GM19372 (cell line): ENCODE data around the gene PRDM5.
A peak's percentile ranks its signal among the peaks of the same experiment; 100 is the strongest.
"Not testable (repeated sequence)": the region's sequence is repeated elsewhere in the genome, so short reads cannot be mapped to it uniquely, and the experiment has no call there.

Source experiments
- ATAC-seq: cut with Tn5 transposase; IDR thresholded peaks from one replicate; pipeline ENCODE4 v1.9.1; 2021; ENCODE audit warnings: mild to moderate bottlenecking, low read depth, moderate library complexity; ENCODE audit not compliant: unreplicated experiment

PRDM5 gene

DNA sequence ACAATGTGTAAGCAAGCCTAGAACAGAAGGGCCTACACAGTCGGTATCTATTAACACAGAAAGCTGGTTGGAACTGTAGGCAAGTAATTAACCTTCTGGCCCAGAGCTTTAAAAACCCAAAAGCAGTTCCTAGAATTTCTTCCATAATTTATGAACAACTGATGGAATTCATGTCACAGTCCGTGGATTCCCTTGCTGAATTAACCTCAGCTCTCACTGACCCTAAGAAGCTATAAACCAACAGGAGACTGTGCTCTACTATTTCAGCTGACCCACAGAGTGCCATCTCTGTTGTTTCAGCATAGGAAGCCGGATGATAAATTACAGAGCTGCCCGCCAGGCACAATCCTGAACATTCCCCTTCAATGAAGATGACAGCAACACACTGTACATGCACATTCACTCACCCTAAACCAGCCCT lies 157.3 kb downstream of the PRDM5 start:
- ATAC-seq, result no peak

DNA sequence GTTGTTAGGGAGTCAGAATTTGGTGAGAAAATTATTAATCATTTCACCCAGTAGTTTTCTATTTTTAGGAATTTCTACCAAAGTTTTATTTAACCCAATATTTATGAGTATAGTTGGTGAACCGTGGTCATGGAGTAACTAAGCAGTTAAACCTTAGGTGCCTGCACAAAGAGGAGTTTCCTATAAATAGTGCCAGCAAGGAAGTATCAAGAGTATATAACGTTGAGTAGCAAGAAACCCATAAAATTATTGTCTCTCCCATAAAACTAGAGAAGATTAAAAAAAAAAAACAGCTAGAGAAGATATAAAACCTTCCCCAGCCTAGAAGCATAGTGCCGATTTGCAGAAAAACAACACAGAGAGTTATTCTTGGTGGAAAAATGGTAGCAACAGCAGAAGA lies 158.9 kb downstream of the PRDM5 start:
- no peak for ATAC-seq

GRCh38 chr4:120761070-120761469 lies 161.5 kb downstream of the PRDM5 start:
- ATAC-seq, result no peak

DNA sequence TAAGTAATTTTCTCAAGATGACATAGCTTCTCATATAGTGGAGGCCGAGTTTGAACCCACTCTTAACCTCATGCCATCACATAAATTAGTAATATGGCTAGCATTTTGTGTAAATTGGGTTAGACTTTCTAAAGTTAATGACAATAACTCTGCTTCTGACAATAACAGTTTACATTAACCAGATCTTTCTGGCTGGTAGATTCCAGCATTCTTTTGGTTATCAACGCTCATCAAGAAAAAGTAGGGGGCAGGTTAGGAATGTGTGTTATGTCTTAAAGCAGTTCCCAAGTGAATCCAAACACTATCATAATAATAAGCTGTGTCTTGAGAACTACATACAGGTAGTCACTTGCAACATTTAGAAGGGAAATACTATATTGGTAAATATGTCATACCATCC lies 162.5 kb downstream of the PRDM5 start:
- no peak for ATAC-seq

DNA sequence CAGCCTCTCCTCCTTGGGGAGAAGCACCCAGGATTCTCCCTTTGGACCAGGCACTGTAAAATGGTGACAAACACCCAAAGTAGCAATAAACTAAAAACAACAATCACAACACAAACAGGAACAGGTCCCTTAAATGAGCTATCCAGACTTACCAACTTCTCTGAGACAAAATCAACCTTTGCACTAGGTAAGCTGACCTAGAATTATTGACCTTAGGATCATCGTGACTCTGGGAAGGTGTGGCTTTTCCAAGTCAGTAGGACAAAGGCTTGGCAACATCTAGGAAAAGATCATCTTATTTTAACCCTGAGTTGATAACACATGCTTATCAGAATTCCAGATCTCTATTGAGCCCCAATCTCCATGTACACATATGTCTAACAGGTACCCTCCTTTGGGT lies 166.7 kb downstream of the PRDM5 start:
- ATAC-seq, result no peak

GRCh38 chr4:120754590-120754989 lies 167.9 kb downstream of the PRDM5 start:
- no peak for ATAC-seq

GRCh38 chr4:120753854-120754253 lies 168.7 kb downstream of the PRDM5 start:
- ATAC-seq, result no peak

- no peak for ATAC-seq
Observed at GRCh38 chr4:120750152-120750525, 172.4 kb downstream of the PRDM5 start.

DNA sequence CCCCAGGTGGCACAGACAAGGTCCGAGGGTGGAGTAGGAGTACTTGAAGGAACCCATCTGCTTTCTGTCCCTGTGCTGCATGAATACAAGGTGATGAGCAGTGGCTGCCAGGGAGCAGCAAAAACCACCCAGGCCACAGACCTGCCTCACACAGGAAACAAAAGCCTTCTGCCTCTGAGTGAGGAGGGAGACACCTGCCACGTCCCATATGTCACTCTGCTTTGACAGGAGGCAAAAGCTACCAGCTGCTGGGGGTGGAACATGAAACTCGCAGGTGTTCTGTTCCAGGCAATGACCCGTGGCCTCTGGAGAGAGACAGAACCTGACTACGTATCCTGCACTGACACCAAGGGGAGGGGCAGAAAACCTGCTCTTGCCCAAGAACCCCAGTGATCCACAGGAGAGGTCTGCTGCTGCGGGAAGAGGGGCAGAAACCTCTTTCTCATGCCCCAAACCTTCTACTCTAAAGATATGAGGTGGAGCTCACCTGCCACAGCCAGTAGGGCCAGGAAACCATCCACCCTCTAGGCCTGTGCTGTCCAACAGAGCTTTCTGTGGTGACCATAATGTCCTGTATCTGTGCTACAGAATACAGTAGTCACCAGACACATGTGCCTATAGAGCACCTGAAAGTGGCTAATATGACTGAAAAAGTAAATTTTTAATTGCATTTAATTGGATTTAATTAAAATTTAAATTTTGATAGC lies 172.9 kb downstream of the PRDM5 start:
- ATAC-seq, result peak; percentile 97

DNA sequence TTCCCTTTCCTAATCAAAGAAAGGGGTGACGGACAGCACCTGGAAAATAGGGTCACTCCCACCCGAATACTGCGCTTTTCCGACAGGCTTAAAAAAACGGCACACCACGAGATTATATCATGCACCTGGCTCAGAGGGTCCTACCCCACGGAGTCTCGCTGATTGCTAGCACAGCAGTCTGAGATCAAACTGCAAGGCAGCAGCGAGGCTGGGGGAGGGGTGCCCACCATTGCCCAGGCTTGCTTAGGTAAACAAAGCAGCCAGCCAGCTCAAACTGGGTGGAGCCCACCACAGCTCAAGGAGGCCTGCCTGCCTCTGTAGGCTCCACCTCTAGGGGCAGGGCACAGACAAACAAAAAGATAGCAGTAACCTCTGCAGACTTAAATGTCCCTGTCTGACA lies 180.9 kb downstream of the PRDM5 start:
- ATAC-seq, result not testable (repeated sequence)

- ATAC-seq, result no peak
Observed at GRCh38 chr4:120736312-120736711, 186.2 kb downstream of the PRDM5 start.

DNA sequence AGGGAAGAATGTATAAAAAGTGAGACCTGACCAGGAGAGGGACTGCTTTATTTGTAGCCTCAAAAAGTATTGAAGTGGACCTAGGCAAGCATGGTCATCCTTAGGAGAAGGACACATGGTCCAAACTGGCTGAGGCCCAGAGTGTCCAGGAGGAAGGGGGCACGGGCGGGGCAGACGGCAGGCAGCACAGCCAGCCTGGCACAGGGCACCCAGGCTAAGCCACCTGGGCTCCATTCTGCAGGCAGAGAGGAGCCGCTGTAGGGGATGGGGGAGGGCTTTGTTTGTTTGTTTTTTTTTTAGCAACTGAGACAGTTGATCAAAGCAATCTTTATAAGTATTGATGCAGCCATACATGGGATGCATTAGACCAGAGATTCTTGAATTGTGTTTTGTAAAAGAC lies 188.6 kb downstream of the PRDM5 start:
- ATAC-seq, result no peak

DNA sequence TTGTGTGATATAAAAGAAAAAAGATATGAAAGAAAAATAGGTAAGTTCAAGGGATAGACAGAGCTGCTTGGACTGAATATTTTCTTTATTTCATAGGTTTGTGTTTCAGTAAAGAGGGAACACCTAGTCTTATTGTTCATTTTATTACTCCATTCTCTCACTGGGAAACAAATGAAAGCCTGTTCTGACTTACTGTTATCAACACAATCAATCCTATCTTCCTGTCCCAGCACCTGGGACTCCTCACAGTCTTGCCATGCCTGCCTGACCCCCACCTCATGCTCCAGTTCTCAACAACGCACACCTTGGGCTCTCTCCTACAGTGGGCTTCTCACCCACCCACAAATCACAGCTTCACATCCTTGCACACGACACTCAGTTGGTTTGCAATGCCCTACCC lies 189.5 kb downstream of the PRDM5 start:
- ATAC-seq, result no peak

DNA sequence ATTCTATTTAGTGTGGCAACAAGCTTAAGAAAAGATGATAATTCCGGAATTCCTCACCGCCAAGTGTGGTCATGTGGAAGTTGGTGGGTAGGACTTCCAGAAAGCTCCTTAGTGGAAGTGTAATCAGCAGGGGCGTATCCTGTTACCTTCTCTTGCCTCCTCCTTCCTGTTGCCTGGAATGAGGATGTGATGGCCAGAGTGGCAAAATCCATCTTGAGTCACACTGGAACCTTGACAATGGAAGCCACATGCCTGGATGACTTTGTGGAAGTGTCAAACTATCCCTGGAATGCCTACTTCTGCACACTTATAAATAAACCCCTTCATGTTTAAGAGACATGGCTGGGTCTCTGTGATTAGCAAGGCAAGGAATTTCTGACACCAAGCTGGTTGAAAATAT lies 191.0 kb downstream of the PRDM5 start:
- ATAC-seq, result no peak

DNA sequence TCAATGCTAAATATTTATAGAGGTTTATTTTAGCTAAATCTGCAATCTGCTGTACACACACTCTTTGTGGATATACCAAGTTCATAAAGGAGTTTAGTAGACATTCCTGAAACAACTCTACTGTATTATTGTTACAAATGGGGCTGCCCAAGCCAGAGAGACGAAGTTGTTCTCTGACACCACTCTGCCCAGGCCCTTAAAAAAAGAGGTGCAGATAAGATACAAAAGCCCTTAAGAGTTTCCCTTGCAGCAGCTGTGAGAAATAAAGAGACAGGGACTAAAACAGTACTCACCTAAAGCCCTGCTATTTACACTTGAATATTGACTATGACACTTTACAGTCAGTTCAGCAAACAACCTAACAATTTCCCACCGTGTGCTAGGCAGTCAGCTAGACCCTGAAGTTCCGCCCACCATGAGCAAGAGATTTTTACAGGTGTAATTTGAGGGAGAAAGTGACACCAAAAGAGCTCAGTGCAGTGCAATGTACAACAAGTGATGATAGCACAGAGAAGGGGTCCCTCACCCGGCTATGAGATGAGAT lies 191.7 kb downstream of the PRDM5 start:
- no peak for ATAC-seq

- no peak for ATAC-seq
Observed at GRCh38 chr4:120728892-120729675, 193.4 kb downstream of the PRDM5 start.

GRCh38 chr4:120725639-120726580 lies 196.6 kb downstream of the PRDM5 start:
- ATAC-seq, result no peak

GRCh38 chr4:120724656-120725055 lies 197.9 kb downstream of the PRDM5 start:
- ATAC-seq, result no peak

DNA sequence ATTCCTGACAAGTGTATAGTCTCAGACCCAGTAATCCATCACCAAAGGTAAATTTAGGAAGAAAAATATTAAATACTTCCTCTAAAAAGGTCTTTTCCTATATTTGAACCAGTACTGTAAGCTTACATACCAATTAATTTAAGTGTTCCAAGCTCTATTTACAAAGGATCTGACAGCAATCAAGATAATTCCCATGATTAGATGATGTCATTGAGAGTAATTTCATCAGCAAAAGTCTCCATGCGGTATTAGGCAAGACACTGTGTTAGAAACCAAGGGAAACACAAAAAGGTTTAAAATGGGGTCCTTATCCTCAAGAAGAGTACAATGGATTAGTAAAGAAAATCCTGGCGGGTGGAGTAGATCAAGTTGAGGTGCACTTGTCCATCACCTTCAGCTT lies 198.5 kb downstream of the PRDM5 start:
- ATAC-seq, result no peak

GRCh38 chr4:120723105-120723504 lies 199.4 kb downstream of the PRDM5 start:
- no peak for ATAC-seq

GRCh38 chr4:120722655-120723054 lies 199.9 kb downstream of the PRDM5 start:
- ATAC-seq, result no peak
